Measurements from ENCODE around the gene BCO2. TPM values are rescaled to one million over a fixed set of nuclear protein-coding genes. Genes with fewer than 3 reads are reported as not detected.
"Not testable (repeated sequence)": the region's sequence is repeated elsewhere in the genome, so short reads cannot be mapped to it uniquely, and the experiment has no call there.

The BCO2 gene
- total and polyA plus RNA-seq, 11 donors = 51.8 to 126 (median 80.7) TPM

DNA sequence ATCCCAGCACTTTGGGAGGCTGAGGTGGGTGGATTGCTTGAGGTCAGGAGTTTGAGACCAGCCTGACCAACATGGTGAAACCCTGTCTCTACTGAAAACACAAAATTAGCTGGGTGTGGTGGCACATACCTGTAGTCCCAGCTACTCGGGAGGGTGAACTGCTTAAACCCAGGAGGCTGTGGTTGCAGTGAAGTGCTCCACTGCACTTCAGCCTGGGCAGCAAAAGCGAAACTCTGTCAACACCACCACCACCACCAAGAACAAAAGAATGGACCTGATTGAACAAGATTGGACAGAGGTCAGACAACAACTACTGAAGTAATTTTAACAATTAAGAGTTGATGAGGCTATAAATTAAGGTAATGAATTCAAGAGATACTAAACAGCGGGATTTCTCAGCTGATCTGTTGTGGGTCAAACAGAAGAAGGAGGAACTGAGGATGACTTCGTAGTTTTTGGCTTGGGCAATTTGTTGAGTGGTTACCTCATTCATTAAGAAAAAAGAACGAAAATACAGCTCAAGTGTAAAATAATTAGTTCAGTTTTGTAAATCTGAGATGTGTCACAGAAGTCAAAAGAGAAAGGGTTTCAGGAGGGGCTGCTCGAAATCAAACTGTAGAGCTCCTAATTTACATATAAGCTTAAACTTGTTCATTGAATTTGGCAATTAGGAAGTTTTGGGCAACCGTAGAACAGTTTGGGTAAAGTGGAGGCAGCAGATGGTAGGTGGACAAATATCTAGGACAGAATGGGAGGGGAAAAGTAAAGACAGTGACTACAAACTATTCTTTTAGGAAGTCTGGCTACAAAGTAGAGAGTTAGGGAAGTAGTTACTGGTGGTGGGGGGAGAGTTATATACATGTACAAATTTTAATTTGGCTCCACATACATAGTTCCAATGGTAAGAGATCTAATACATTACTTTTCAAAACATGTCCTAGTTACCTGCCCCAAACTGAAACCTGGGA is 15.9 kb upstream of the BCO2 start:
- Histone ChIP-seq H3K4me3 (peak overlapping the region in 1 of 12 donors; percentile 35), H3K36me3 (no peaks in the 10 kb centered on the region), H3K27me3 (no peaks in the 10 kb centered on the region), H3K9me3 (no peaks in the 10 kb centered on the region), H3K4me1 (peaks cover 0 to 32% (median 0%) of the 10 kb centered on the region in 12 donors), H3K27ac (peak overlapping the region in 2 of 12 donors; percentile 25 to 86)
- intact Hi-C loops (cut with DNase I) = loop anchor here in 2 of 10 donors (10.0 kb wide), 1 partner anchor 45 kb away; no protein-coding TSS in a partner anchor
- TF ChIP-seq, protein P1, sequence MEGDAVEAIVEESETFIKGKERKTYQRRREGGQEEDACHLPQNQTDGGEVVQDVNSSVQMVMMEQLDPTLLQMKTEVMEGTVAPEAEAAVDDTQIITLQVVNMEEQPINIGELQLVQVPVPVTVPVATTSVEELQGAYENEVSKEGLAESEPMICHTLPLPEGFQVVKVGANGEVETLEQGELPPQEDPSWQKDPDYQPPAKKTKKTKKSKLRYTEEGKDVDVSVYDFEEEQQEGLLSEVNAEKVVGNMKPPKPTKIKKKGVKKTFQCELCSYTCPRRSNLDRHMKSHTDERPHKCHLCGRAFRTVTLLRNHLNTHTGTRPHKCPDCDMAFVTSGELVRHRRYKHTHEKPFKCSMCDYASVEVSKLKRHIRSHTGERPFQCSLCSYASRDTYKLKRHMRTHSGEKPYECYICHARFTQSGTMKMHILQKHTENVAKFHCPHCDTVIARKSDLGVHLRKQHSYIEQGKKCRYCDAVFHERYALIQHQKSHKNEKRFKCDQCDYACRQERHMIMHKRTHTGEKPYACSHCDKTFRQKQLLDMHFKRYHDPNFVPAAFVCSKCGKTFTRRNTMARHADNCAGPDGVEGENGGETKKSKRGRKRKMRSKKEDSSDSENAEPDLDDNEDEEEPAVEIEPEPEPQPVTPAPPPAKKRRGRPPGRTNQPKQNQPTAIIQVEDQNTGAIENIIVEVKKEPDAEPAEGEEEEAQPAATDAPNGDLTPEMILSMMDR (IDR thresholded peaks at IDR 0.05) = no peak
- no peak for TF ChIP-seq POLR2A (IDR thresholded peaks at IDR 0.05)
- ATAC-seq (no peak), DNase-seq (no peak)
- 82 to 88% (median 83%) methylated on average over 7 of the region's 7 CpGs for WGBS, 4 donors

DNA sequence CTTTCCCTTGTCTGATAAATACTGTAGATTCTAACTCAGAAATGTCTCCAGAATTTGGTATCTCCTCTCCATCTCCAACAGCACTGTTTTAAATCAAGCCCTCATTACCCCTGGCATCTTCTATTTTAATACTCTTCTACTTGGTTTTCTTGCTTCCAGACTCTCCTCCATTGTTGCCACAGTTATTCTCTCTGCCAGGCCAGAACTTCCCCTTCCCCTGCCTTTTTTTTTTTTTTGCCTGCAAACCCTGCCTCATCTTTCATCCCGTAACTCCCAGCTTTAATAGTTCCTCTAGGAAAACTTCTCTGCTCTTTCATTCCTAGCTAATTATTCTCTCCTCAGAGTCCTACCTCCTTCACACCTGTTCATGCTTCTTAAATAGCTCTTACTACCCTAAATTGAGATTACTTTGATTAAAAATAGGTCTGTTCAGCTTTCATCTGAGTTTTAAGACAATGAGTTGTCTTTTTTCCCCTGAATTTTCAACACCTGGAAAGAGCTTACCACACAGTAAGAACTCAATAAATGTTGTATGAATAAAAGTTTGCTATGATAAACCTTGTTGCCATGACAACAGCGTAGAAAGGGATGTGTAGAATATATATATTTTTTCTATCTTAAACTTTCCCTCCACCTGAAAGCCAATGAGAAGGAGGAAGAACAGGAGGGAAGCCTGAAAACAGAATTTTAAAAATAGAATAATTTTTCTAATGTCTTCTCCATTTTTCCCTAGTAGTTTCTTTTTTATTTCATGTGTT is 15.0 kb upstream of the BCO2 start:
- ATAC-seq (no peak), DNase-seq (no peak)
- H3K27ac ChIP-seq = peak overlapping the region in 2 of 12 donors; percentile 25 to 86
- no peaks in the 10 kb centered on the region for H3K36me3 ChIP-seq
- H3K4me1 ChIP-seq = peaks cover 0 to 32% (median 0%) of the 10 kb centered on the region in 12 donors
- H3K4me3 ChIP-seq = peak overlapping the region in 1 of 12 donors; percentile 35
- TF ChIP-seq, protein P1 (IDR thresholded peaks at IDR 0.05) = no peak
- no peak for TF ChIP-seq POLR2A (IDR thresholded peaks at IDR 0.05)
- no peaks in the 10 kb centered on the region for H3K9me3 ChIP-seq
- intact Hi-C loops (cut with DNase I) = loop anchor here in 2 of 10 donors (10.0 kb wide), 1 partner anchor 45 kb away; no protein-coding TSS in a partner anchor
- 47 to 88% (median 79%) methylated on average over 2 of the region's 2 CpGs for WGBS, 4 donors
- H3K27me3 ChIP-seq = no peaks in the 10 kb centered on the region

DNA sequence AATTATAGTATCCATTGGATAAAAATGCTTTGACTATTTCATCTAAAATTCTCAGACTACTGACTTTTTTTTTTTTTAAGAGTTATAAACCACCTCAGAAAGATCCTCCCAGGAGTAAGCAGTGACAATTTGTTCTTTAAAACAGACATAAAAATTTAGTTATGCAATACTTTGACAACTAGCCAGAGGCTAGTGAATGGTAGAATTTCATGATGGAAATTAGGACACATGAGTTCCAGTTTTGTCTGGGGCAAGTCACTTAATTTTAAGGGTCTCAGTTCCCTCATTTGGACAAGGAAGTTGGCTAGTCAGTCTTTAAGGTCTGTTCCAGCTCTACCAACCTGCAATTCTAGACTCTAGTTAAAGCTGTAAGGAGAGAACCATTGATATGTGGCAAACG is 14.3 kb upstream of the BCO2 start:
- Histone ChIP-seq H3K9me3 (no peaks in the 10 kb centered on the region), H3K4me1 (peaks cover 0 to 32% (median 0%) of the 10 kb centered on the region in 12 donors), H3K4me3 (peak overlapping the region in 1 of 12 donors; percentile 24), H3K36me3 (no peaks in the 10 kb centered on the region), H3K27ac (peak overlapping the region in 1 of 12 donors; percentile 52), H3K27me3 (no peaks in the 10 kb centered on the region)
- 54 to 71% (median 65%) methylated on average over 1 of the region's 1 CpG for WGBS, 4 donors
- no peak for TF ChIP-seq POLR2A (IDR thresholded peaks at IDR 0.05)
- TF ChIP-seq, protein P1 (IDR thresholded peaks at IDR 0.05) = no peak
- ATAC-seq = peak in 1 of 4 donors; percentile 17
- DNase-seq = no peak
- intact Hi-C loops (cut with DNase I) = loop anchor here in 2 of 10 donors (10.0 kb wide), 1 partner anchor 46 kb away; no protein-coding TSS in a partner anchor

DNA sequence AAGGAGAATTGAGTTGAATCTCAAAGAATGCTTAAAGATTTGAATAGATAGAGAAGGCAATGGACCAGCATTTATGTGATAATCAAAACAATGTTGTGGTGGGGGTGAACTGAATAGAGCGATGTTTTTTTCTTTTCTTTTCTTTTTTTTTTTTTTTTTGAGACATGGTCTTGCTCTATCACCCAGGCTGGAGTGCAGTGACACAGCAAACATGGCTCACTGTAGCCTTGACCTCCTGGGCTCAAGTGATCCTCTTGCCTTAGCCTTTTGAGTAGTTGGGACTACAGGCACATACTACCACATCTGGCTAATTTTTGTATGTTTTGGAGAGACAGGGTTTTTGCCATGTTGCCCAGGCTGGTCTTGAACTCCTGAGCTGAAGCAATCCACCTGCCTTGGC is 13.1 kb upstream of the BCO2 start:
- intact Hi-C loops (cut with DNase I) = loop anchor here in 2 of 10 donors (10.0 kb wide), 1 partner anchor 47 kb away; no protein-coding TSS in a partner anchor
- not testable (repeated sequence) for H3K36me3 ChIP-seq, H3K27me3 ChIP-seq, DNase-seq, H3K9me3 ChIP-seq, ATAC-seq, H3K27ac ChIP-seq
- H3K4me1 ChIP-seq = peaks cover 0 to 34% (median 0%) of the 10 kb centered on the region in 12 donors
- 93 to 100% (median 95%) methylated on average over 1 of the region's 1 CpG for WGBS, 4 donors
- peak overlapping the region in 1 of 12 donors; percentile 58 for H3K4me3 ChIP-seq

Data from heart left ventricle (tissue), 16 donors.